Trophoblast cell (in vitro differentiated cells and primary cell): ENCODE data around the gene ASAP3.

ENCODE experiments used
- DNase-seq, 2 donors: peaks; one replicate each; pipeline ENCODE4 v3.0.0-alpha.2; 2016
- H2AFZ ChIP-seq: 2 replicates; pipeline ENCODE4 v1.6.1; 2013; ENCODE audit warnings: low read length, moderate library complexity, mild to moderate bottlenecking; ENCODE audit not compliant: insufficient read depth, poor library complexity
- H2AK5ac ChIP-seq: 2 replicates; pipeline ENCODE4 v1.6.1; 2013; ENCODE audit warnings: mild to moderate bottlenecking, low read length
- H2BK120ac ChIP-seq: 2 replicates; pipeline ENCODE4 v1.6.1; 2013; ENCODE audit warnings: low read length, mild to moderate bottlenecking, moderate library complexity; ENCODE audit not compliant: insufficient read depth, poor library complexity
- H2BK12ac ChIP-seq: 2 replicates; pipeline ENCODE4 v1.6.1; 2013; ENCODE audit warnings: mild to moderate bottlenecking, low read length, moderate library complexity
- H2BK5ac ChIP-seq: 2 replicates; pipeline ENCODE4 v1.6.1; 2013; ENCODE audit warnings: low read length, low read depth, moderate library complexity, mild to moderate bottlenecking; ENCODE audit not compliant: poor library complexity
- H3K14ac ChIP-seq: 2 replicates; pipeline ENCODE4 v1.6.1; 2013; ENCODE audit warnings: mild to moderate bottlenecking, low read length
- H3K18ac ChIP-seq: 2 replicates; pipeline ENCODE4 v1.6.1; 2013; ENCODE audit warnings: mild to moderate bottlenecking, low read length
- H3K23ac ChIP-seq: 2 replicates; pipeline ENCODE4 v1.6.1; 2013; ENCODE audit warnings: low read length
- H3K27ac ChIP-seq: 2 replicates; pipeline ENCODE4 v1.5.1; 2013; ENCODE audit warnings: low read depth, mild to moderate bottlenecking, inconsistent platforms, low read length, moderate library complexity
- H3K27me3 ChIP-seq: 2 replicates; pipeline ENCODE4 v1.6.1; 2013; ENCODE audit warnings: inconsistent platforms, mild to moderate bottlenecking, low read length, moderate library complexity; ENCODE audit not compliant: insufficient read depth
- H3K36me3 ChIP-seq, 2 experiments: 1 replicate in 1 of 2; 2 replicates in 1 of 2; pipeline ENCODE4 v1.6.1; 2013; ENCODE audit warnings: low read length in 2 of 2, mild to moderate bottlenecking in 2 of 2, moderate library complexity in 1 of 2; ENCODE audit not compliant: insufficient read depth in 2 of 2, control insufficient read depth in 1 of 2
- H3K4ac ChIP-seq: 2 replicates; pipeline ENCODE4 v1.6.1; 2013; ENCODE audit warnings: low read depth, mild to moderate bottlenecking, low read length, moderate library complexity
- H3K4me1 ChIP-seq, 2 experiments: 1 replicate in 1 of 2; 2 replicates in 1 of 2; pipeline ENCODE4 v1.6.1; 2013; ENCODE audit warnings: low read length in 2 of 2, mild to moderate bottlenecking in 2 of 2, moderate library complexity in 1 of 2; ENCODE audit not compliant: insufficient read depth in 2 of 2, control insufficient read depth in 1 of 2
- H3K4me2 ChIP-seq: 2 replicates; pipeline ENCODE4 v1.6.1; 2013; ENCODE audit warnings: inconsistent platforms, mild to moderate bottlenecking, low read length, moderate library complexity
- H3K4me3 ChIP-seq: 2 replicates; pipeline ENCODE4 v1.5.1; 2013; ENCODE audit warnings: mild to moderate bottlenecking, low read depth, low read length, inconsistent platforms
- H3K79me1 ChIP-seq: one replicate; pipeline ENCODE4 v1.6.1; 2013; ENCODE audit warnings: low read length
- H3K79me2 ChIP-seq: 2 replicates; pipeline ENCODE4 v1.6.1; 2013; ENCODE audit warnings: low read length, mild to moderate bottlenecking; ENCODE audit not compliant: control insufficient read depth, insufficient read depth, poor library complexity
- H3K9ac ChIP-seq: 2 replicates; pipeline ENCODE4 v1.6.1; 2013; ENCODE audit warnings: mild to moderate bottlenecking, low read length
- H3K9me3 ChIP-seq: 2 replicates; pipeline ENCODE4 v1.6.1; 2013; ENCODE audit warnings: low read depth, mild to moderate bottlenecking, control low read depth, inconsistent platforms, low read length; ENCODE audit not compliant: insufficient read depth
- H4K12ac ChIP-seq: 2 replicates; pipeline ENCODE4 v1.6.1; 2013; ENCODE audit warnings: low read depth, mild to moderate bottlenecking, low read length, moderate library complexity
- H4K8ac ChIP-seq: 2 replicates; pipeline ENCODE4 v1.6.1; 2013; ENCODE audit warnings: low read depth, mild to moderate bottlenecking, low read length, moderate library complexity
- H4K91ac ChIP-seq: one replicate; pipeline ENCODE4 v1.6.1; 2013; ENCODE audit warnings: low read depth, mild to moderate bottlenecking, low read length, moderate library complexity
- WGBS: extraction: QIAGEN DNeasy Blood & Tissue Kit; methylation state at CpG from one replicate; pipeline ENCODE4 v1.1.7; 2013; ENCODE audit warnings: missing lambda C conversion rate; ENCODE audit not compliant: insufficient read length, insufficient coverage; ENCODE audit errors: extremely low coverage; 5-methylcytosine and 5-hydroxymethylcytosine counted together

Gene ASAP3

GRCh38 chr1:23419180-23419579 is 64.8 kb downstream of the ASAP3 start:
- Histone ChIP-seq H4K12ac (no peak overlapping the region), H3K4ac (no peak overlapping the region), H3K36me3 (no peaks in the 10 kb centered on the region), H3K4me3 (no peak overlapping the region), H3K79me1 (no peaks in the 10 kb centered on the region), H2AK5ac (no peak overlapping the region), H2BK120ac (no peak overlapping the region), H3K9me3 (peaks cover 6% of the 10 kb centered on the region), H2AFZ (no peak overlapping the region), H3K9ac (no peak overlapping the region), H2BK5ac (no peak overlapping the region), H3K23ac (no peak overlapping the region), H2BK12ac (no peak overlapping the region), H3K18ac (no peak overlapping the region), H3K27me3 (peaks cover 12% of the 10 kb centered on the region), H4K8ac (no peak overlapping the region), H3K4me1 (peaks cover under 1 to 1% of the 10 kb centered on the region in 2 experiments), H3K27ac (no peak overlapping the region), H3K79me2 (no peaks in the 10 kb centered on the region), H3K4me2 (no peak overlapping the region), H4K91ac (no peak overlapping the region), H3K14ac (no peak overlapping the region)
- DNase-seq, result no peak
- no CpG with 5 or more reads among the region's 6 CpGs for WGBS

GRCh38 chr1:23417570-23417969 is 66.4 kb downstream of the ASAP3 start:
- H3K4me3 ChIP-seq, result no peak overlapping the region
- peaks cover 6% of the 10 kb centered on the region for H3K9me3 ChIP-seq
- no peak overlapping the region for H2AK5ac ChIP-seq
- no peak overlapping the region for H3K14ac ChIP-seq
- no peak overlapping the region for H3K9ac ChIP-seq
- no peak overlapping the region for H4K12ac ChIP-seq
- H3K27me3 ChIP-seq, result peaks cover 2% of the 10 kb centered on the region
- H3K79me2 ChIP-seq, result no peaks in the 10 kb centered on the region
- H3K27ac ChIP-seq, result no peak overlapping the region
- DNase-seq, result no peak
- H3K4ac ChIP-seq, result no peak overlapping the region
- H3K18ac ChIP-seq, result no peak overlapping the region
- no peak overlapping the region for H3K23ac ChIP-seq
- H2BK120ac ChIP-seq, result no peak overlapping the region
- no peak overlapping the region for H4K8ac ChIP-seq
- no peaks in the 10 kb centered on the region for H3K4me1 ChIP-seq
- no peak overlapping the region for H2BK5ac ChIP-seq
- H2BK12ac ChIP-seq, result no peak overlapping the region
- no peaks in the 10 kb centered on the region for H3K36me3 ChIP-seq
- no peak overlapping the region for H3K4me2 ChIP-seq
- no peaks in the 10 kb centered on the region for H3K79me1 ChIP-seq
- no peak overlapping the region for H4K91ac ChIP-seq
- H2AFZ ChIP-seq, result no peak overlapping the region
- WGBS, result no CpG with 5 or more reads among the region's 3 CpGs

GRCh38 chr1:23416964-23417363 is 67.0 kb downstream of the ASAP3 start:
- no peak overlapping the region for H3K4me2 ChIP-seq
- H4K91ac ChIP-seq, result no peak overlapping the region
- H3K27me3 ChIP-seq, result peaks cover 2% of the 10 kb centered on the region
- H3K79me1 ChIP-seq, result no peaks in the 10 kb centered on the region
- H3K4me1 ChIP-seq, result no peaks in the 10 kb centered on the region
- no peak overlapping the region for H4K8ac ChIP-seq
- no peak overlapping the region for H3K9ac ChIP-seq
- H2AFZ ChIP-seq, result no peak overlapping the region
- H3K36me3 ChIP-seq, result no peaks in the 10 kb centered on the region
- H3K14ac ChIP-seq, result no peak overlapping the region
- no peak overlapping the region for H3K23ac ChIP-seq
- H3K18ac ChIP-seq, result no peak overlapping the region
- no peak overlapping the region for H2BK120ac ChIP-seq
- no peak overlapping the region for H2BK5ac ChIP-seq
- H3K4ac ChIP-seq, result no peak overlapping the region
- no peak overlapping the region for H2BK12ac ChIP-seq
- peaks cover 6% of the 10 kb centered on the region for H3K9me3 ChIP-seq
- no peaks in the 10 kb centered on the region for H3K79me2 ChIP-seq
- H2AK5ac ChIP-seq, result no peak overlapping the region
- H3K4me3 ChIP-seq, result no peak overlapping the region
- no peak overlapping the region for H3K27ac ChIP-seq
- H4K12ac ChIP-seq, result no peak overlapping the region
- WGBS, result no CpG with 5 or more reads among the region's 4 CpGs
- no peak for DNase-seq

GRCh38 chr1:23408797-23409290 is 75.1 kb downstream of the ASAP3 start:
- H4K12ac ChIP-seq, result no peak overlapping the region
- no peak for DNase-seq
- WGBS, result no CpG with 5 or more reads among the region's 7 CpGs
- no peaks in the 10 kb centered on the region for H3K79me1 ChIP-seq
- no peak overlapping the region for H2AFZ ChIP-seq
- no peak overlapping the region for H3K14ac ChIP-seq
- no peak overlapping the region for H3K4ac ChIP-seq
- H3K27me3 ChIP-seq, result no peaks in the 10 kb centered on the region
- no peak overlapping the region for H2BK12ac ChIP-seq
- H4K8ac ChIP-seq, result no peak overlapping the region
- H3K4me1 ChIP-seq, result peaks cover under 1 to 2% of the 10 kb centered on the region in 2 experiments
- no peak overlapping the region for H3K4me2 ChIP-seq
- H3K79me2 ChIP-seq, result no peaks in the 10 kb centered on the region
- H3K23ac ChIP-seq, result no peak overlapping the region
- H2BK120ac ChIP-seq, result no peak overlapping the region
- H3K36me3 ChIP-seq, result no peaks in the 10 kb centered on the region
- H3K4me3 ChIP-seq, result no peak overlapping the region
- no peak overlapping the region for H2AK5ac ChIP-seq
- H3K9ac ChIP-seq, result no peak overlapping the region
- H3K9me3 ChIP-seq, result no peaks in the 10 kb centered on the region
- H3K27ac ChIP-seq, result no peak overlapping the region
- H2BK5ac ChIP-seq, result no peak overlapping the region
- H4K91ac ChIP-seq, result no peak overlapping the region
- no peak overlapping the region for H3K18ac ChIP-seq
